HepG2 (cell line): ENCODE results near the gene ENTPD6. TPM values are rescaled to one million over a fixed set of nuclear protein-coding genes. Genes with fewer than 3 reads are reported as not detected.

Source experiments
- ATAC-seq: fragments of 200-7000 bp; cut with Tn5 transposase; 3 replicates; pipeline ENCODE4 v1.9.1; 2020; ENCODE audit warnings: mild to moderate bottlenecking, moderate library complexity
- BruUV-seq: library from RNA; stranded (reverse); fragments of 400-500 nt; replicated peaks from 2 replicates; lab custom pipeline; 2021; lab: Mats Ljungman, UMichigan
- CTCF ChIA-PET: fragments of 300-600 bp; formaldehyde crosslinking; extraction: SDS; loops from one replicate; lab custom pipeline; 2021; ENCODE audit warnings: low total read pairs, inconsistent platforms, low intra/inter-chr PET ratio; lab: Yijun Ruan, JAX
- POLR2A ChIA-PET: fragments of 350-600 bp; sonication (Branson Sonifier 250); formaldehyde crosslinking; loops from one replicate; lab custom pipeline; 2020; ENCODE audit warnings: antibody characterized with exemption, inconsistent platforms; lab: Yijun Ruan, JAX
- DNase-seq: peaks from one replicate; pipeline ENCODE4 v3.0.0-alpha.2; 2015; ENCODE audit warnings: low spot score
- FAIRE-seq: peaks from 3 replicates; lab custom pipeline; 2011; peaks lifted over from hg19 to GRCh38; lab: Jason Lieb, UNC
- H2AFZ ChIP-seq: one replicate; pipeline ENCODE4 v1.6.1; 2011; ENCODE audit warnings: low read length, inconsistent platforms
- H3K27ac ChIP-seq: fragments of 300-600 bp; 3 replicates; pipeline ENCODE4 v1.8.0; 2011; ENCODE audit warnings: mixed run types, mild to moderate bottlenecking, mixed read lengths, low read length, inconsistent platforms; ENCODE audit not compliant: insufficient read depth; ENCODE audit errors: extremely low read length
- H3K27me3 ChIP-seq, 2 experiments: fragments of 200-600 bp in 1 of 2; 2 replicates in 1 of 2; 3 replicates in 1 of 2; pipeline versions ENCODE4 v1.6.0 to v1.8.0; 2011; ENCODE audit warnings: low read length in 2 of 2, mild to moderate bottlenecking in 2 of 2, moderate library complexity in 2 of 2, inconsistent platforms in 1 of 2; ENCODE audit not compliant: insufficient read depth in 2 of 2, control insufficient read depth in 1 of 2
- H3K36me3 ChIP-seq, 2 experiments: fragments of 200-600 bp in 1 of 2; replicated peaks in 1 of 2; 2 replicates in 1 of 2; 3 replicates in 1 of 2; pipeline versions ENCODE4 v1.5.1 to v1.8.0; 2011; ENCODE audit warnings: low read length in 2 of 2, inconsistent platforms in 1 of 2; ENCODE audit not compliant: insufficient read depth in 2 of 2, control insufficient read depth in 1 of 2
- H3K4me1 ChIP-seq: 2 replicates; pipeline ENCODE4 v1.5.1; 2012; ENCODE audit warnings: low read length, inconsistent platforms; ENCODE audit not compliant: insufficient read depth
- H3K4me2 ChIP-seq: 2 replicates; pipeline ENCODE4 v1.6.0; 2011; ENCODE audit warnings: low read depth, low read length, inconsistent platforms
- H3K4me3 ChIP-seq, 3 experiments: fragments of 200-600 bp in 1 of 3; sonication (generic), shearing (Covaris generic) in 1 of 3; replicated peaks in 1 of 3; 2 replicates each; pipeline ENCODE4 v1.5.1; 2011 to 2016; ENCODE audit warnings: low read length in 3 of 3, inconsistent platforms in 2 of 3, low read depth in 2 of 3, mild to moderate bottlenecking in 2 of 3, control low read depth in 1 of 3, mixed read lengths in 1 of 3; ENCODE audit not compliant: insufficient read depth in 1 of 3
- H3K79me2 ChIP-seq: one replicate; pipeline ENCODE4 v1.6.1; 2011; ENCODE audit warnings: low read length, inconsistent platforms; ENCODE audit not compliant: insufficient read depth
- H3K9ac ChIP-seq: 2 replicates; pipeline ENCODE4 v1.6.0; 2011; ENCODE audit warnings: mild to moderate bottlenecking, low read depth, low read length, inconsistent platforms; ENCODE audit not compliant: insufficient read depth
- H3K9me3 ChIP-seq: 2 replicates; pipeline ENCODE4 v1.5.1; 2012; ENCODE audit warnings: mild to moderate bottlenecking, low read length
- H4K20me1 ChIP-seq: 2 replicates; pipeline ENCODE4 v1.6.0; 2011; ENCODE audit warnings: inconsistent platforms, mild to moderate bottlenecking, low read length, moderate library complexity; ENCODE audit not compliant: insufficient read depth
- ARID5B ChIP-seq: IDR thresholded peaks from 2 replicates; pipeline ENCODE4 v1.4.0; 2020; ENCODE audit warnings: mild to moderate bottlenecking, missing genetic modification reagents
- CAMTA2 ChIP-seq: sonication (generic); formaldehyde crosslinking; IDR thresholded peaks from 2 replicates; pipeline ENCODE4 v1.4.0; 2020; ENCODE audit warnings: mild to moderate bottlenecking, missing genetic modification reagents, borderline replicate concordance
- CBX2 ChIP-seq, 2 experiments: fragments of 200-600 bp in 1 of 2; sonication (generic); formaldehyde crosslinking in 1 of 2; IDR thresholded peaks; 2 replicates each; pipeline versions ENCODE4 v1.7.0 to v1.8.1; 2018 to 2022; ENCODE audit warnings: low read depth in 2 of 2, low read length in 1 of 2, mild to moderate bottlenecking in 1 of 2, missing genetic modification reagents in 1 of 2
- HHEX ChIP-seq: IDR thresholded peaks from 2 replicates; pipeline ENCODE4 v1.6.1; 2016; ENCODE audit warnings: control low read depth
- HNRNPLL ChIP-seq: fragments of 200-400 bp; formaldehyde crosslinking; IDR thresholded peaks from 2 replicates; pipeline ENCODE4 v1.6.1; 2017; ENCODE audit warnings: mild to moderate bottlenecking, low read depth, low read length; ENCODE audit not compliant: poor library complexity, severe bottlenecking
- MTA3 ChIP-seq: sonication (generic); formaldehyde crosslinking; IDR thresholded peaks from 2 replicates; pipeline ENCODE4 v1.4.0; 2020; ENCODE audit warnings: missing genetic modification reagents
- SMAD3 ChIP-seq: sonication (generic); formaldehyde crosslinking; IDR thresholded peaks from 2 replicates; pipeline ENCODE4 v1.4.0; 2020; ENCODE audit warnings: missing genetic modification reagents
- SP140L ChIP-seq: sonication (generic); formaldehyde crosslinking; IDR thresholded peaks from 2 replicates; pipeline ENCODE4 v1.4.0; 2020; ENCODE audit warnings: missing genetic modification reagents, borderline replicate concordance
- ZKSCAN1 ChIP-seq: fragments of 150-350 bp; IDR thresholded peaks from 2 replicates; pipeline ENCODE4 v1.6.1; 2014; ENCODE audit warnings: low read length
- ZNF205 ChIP-seq: IDR thresholded peaks from 2 replicates; pipeline ENCODE4 v1.6.1; 2018; ENCODE audit warnings: missing biosample characterization, missing genetic modification reagents
- ZNF362 ChIP-seq: sonication (generic); formaldehyde crosslinking; IDR thresholded peaks from 2 replicates; pipeline ENCODE4 v1.4.0; 2020; ENCODE audit warnings: missing genetic modification reagents, mild to moderate bottlenecking, borderline replicate concordance
- ZNF546 ChIP-seq: sonication (generic); formaldehyde crosslinking; conservative IDR thresholded peaks from 2 replicates; pipeline ENCODE4 v1.8.1; 2023; ENCODE audit warnings: mild to moderate bottlenecking, missing genetic modification reagents
- ZNF598 ChIP-seq: sonication (generic); formaldehyde crosslinking; IDR thresholded peaks from 2 replicates; pipeline ENCODE4 v1.5.1; 2020; ENCODE audit warnings: mild to moderate bottlenecking, missing genetic modification reagents, borderline replicate concordance
- ZNF652 ChIP-seq: IDR thresholded peaks from 2 replicates; pipeline ENCODE4 v1.6.1; 2016; ENCODE audit warnings: low read depth, borderline replicate concordance
- ZNF678 ChIP-seq: sonication (generic); formaldehyde crosslinking; IDR thresholded peaks from 2 replicates; pipeline ENCODE4 v1.4.0; 2020; ENCODE audit warnings: mild to moderate bottlenecking, missing genetic modification reagents
- ZNF710 ChIP-seq: sonication (generic); formaldehyde crosslinking; IDR thresholded peaks from 2 replicates; pipeline ENCODE4 v1.5.0; 2020; ENCODE audit warnings: mild to moderate bottlenecking, missing genetic modification reagents, borderline replicate concordance
- WGBS: methylation state at CpG from one replicate; pipeline ENCODE4 v1.1.6; 2017; ENCODE audit warnings: low lambda C conversion rate; 5-methylcytosine and 5-hydroxymethylcytosine counted together
- in situ Hi-C: cut with HindIII; loops from 2 replicates; pipeline ENCODE4 v1.10.0; 2017; ENCODE audit warnings: low pct_unique_long_range_greater_than_20kb; ENCODE audit not compliant: extremely low pct_ligation_motif_present
- intact Hi-C: fragments of 100-400 bp; cut with micrococcal nuclease; formaldehyde crosslinking; loops from one replicate; pipeline ENCODE4 v1.10.0; 2022; ENCODE audit not compliant: unreplicated experiment
- polyA plus RNA-seq, 8 experiments: library from polyadenylated mRNA; depleted of rRNA in 3 of 8; stranded (reverse) in 7 of 8; unstranded in 1 of 8; fragments of >200 nt; fragmentation: Illumina TruSeq in 4 of 8; extraction: Trizol in 4 of 8; gene quantifications; 2 replicates each; pipeline versions ENCODE4 v1.2.1 to v1.2.3, GENCODE V29; 2011 to 2016; ENCODE audit warnings: low read depth in 4 of 8, missing spikeins in 1 of 8, mixed read lengths in 1 of 8; ENCODE audit not compliant: insufficient read depth in 1 of 8
- total RNA-seq, 5 experiments: library from RNA; depleted of rRNA; stranded (reverse); fragments of >200 nt; fragmentation: Illumina TruSeq; extraction: Trizol; gene quantifications; 2 replicates each; pipeline ENCODE4 v1.2.3, GENCODE V29; 2016; ENCODE audit warnings: low read depth in 1 of 5

Gene ENTPD6
- total and polyA plus RNA-seq, 2 of the 13 experiments (the other 11 are each of a cell fraction or from before 2014, with no cell fraction given) = 164 to 172 TPM

GRCh38 chr20:25199473-25200260 lies 4.2 kb downstream of the ENTPD6 start:
- Histone ChIP-seq H3K9ac (no peak overlapping the region), H2AFZ (no peak overlapping the region), H3K27me3 (no peaks in the 10 kb centered on the region; a peak in 1 of 5 replicates), H3K36me3 (peaks cover 0 to 5% of the 10 kb centered on the region in 2 experiments; a peak in 3 of 5 replicates), H4K20me1 (peaks cover 17% of the 10 kb centered on the region), H3K4me3 (no peak overlapping the region), H3K27ac (no peak overlapping the region), H3K79me2 (peaks cover 81% of the 10 kb centered on the region), H3K4me2 (no peak overlapping the region), H3K4me1 (peaks cover 61% of the 10 kb centered on the region), H3K9me3 (no peaks in the 10 kb centered on the region)
- intact Hi-C loops (no loop called here), in situ Hi-C loops (loop anchor here (5.0 kb wide), 1 partner anchor 207 kb away; the partner anchor contains the start of gene APMAP)
- DNase-seq (no peak), FAIRE-seq (no peak), ATAC-seq (no peak)
- CTCF ChIA-PET = no interaction called here
- POLR2A ChIA-PET = interaction anchor here (2.0 kb wide), 1 partner anchor 48 kb away, joined by 8 read pairs; the partner anchor contains the start of gene PYGB
- 93% methylated on average over 5 of the region's 5 CpGs for WGBS
- no TSS peak for BruUV-seq
- TF ChIP-seq HNRNPLL (no peak), HHEX (CRISPR knock-in tag) (no peak), ZNF546 (CRISPR knock-in tag) (no peak), ARID5B (CRISPR knock-in tag) (no peak), ZNF362 (no peak), CAMTA2 (no peak), SMAD3 (CRISPR knock-in tag) (no peak), ZNF678 (CRISPR knock-in tag) (no peak), ZKSCAN1 (no peak), ZNF205 (no peak), ZNF710 (CRISPR knock-in tag) (no peak), SP140L (CRISPR knock-in tag) (no peak), ZNF652 (CRISPR knock-in tag) (no peak), CBX2 (IDR thresholded peaks at IDR 0.05; ENCODE audit: low read depth, low read length) (no peak), CBX2 (CRISPR knock-in tag; IDR thresholded peaks at IDR 0.05; ENCODE audit: low read depth) (no peak), MTA3 (no peak), ZNF598 (CRISPR knock-in tag) (no peak)
